Trophoblast cell (in vitro differentiated cells and primary cell): ENCODE measurements around the gene TAGLN.
A peak's percentile ranks its signal among the peaks of the same experiment; 100 is the strongest.

Source experiments
- DNase-seq, 2 donors: peaks; one replicate each; pipeline ENCODE4 v3.0.0-alpha.2; 2016
- H2AFZ ChIP-seq: 2 replicates; pipeline ENCODE4 v1.6.1; 2013; ENCODE audit warnings: low read length, moderate library complexity, mild to moderate bottlenecking; ENCODE audit not compliant: insufficient read depth, poor library complexity
- H2AK5ac ChIP-seq: 2 replicates; pipeline ENCODE4 v1.6.1; 2013; ENCODE audit warnings: mild to moderate bottlenecking, low read length
- H2BK120ac ChIP-seq: 2 replicates; pipeline ENCODE4 v1.6.1; 2013; ENCODE audit warnings: low read length, mild to moderate bottlenecking, moderate library complexity; ENCODE audit not compliant: insufficient read depth, poor library complexity
- H2BK12ac ChIP-seq: 2 replicates; pipeline ENCODE4 v1.6.1; 2013; ENCODE audit warnings: mild to moderate bottlenecking, low read length, moderate library complexity
- H2BK5ac ChIP-seq: 2 replicates; pipeline ENCODE4 v1.6.1; 2013; ENCODE audit warnings: low read length, low read depth, moderate library complexity, mild to moderate bottlenecking; ENCODE audit not compliant: poor library complexity
- H3K14ac ChIP-seq: 2 replicates; pipeline ENCODE4 v1.6.1; 2013; ENCODE audit warnings: mild to moderate bottlenecking, low read length
- H3K18ac ChIP-seq: 2 replicates; pipeline ENCODE4 v1.6.1; 2013; ENCODE audit warnings: mild to moderate bottlenecking, low read length
- H3K23ac ChIP-seq: 2 replicates; pipeline ENCODE4 v1.6.1; 2013; ENCODE audit warnings: low read length
- H3K27ac ChIP-seq: 2 replicates; pipeline ENCODE4 v1.5.1; 2013; ENCODE audit warnings: low read depth, mild to moderate bottlenecking, inconsistent platforms, low read length, moderate library complexity
- H3K27me3 ChIP-seq: 2 replicates; pipeline ENCODE4 v1.6.1; 2013; ENCODE audit warnings: inconsistent platforms, mild to moderate bottlenecking, low read length, moderate library complexity; ENCODE audit not compliant: insufficient read depth
- H3K36me3 ChIP-seq, 2 experiments: 1 replicate in 1 of 2; 2 replicates in 1 of 2; pipeline ENCODE4 v1.6.1; 2013; ENCODE audit warnings: low read length in 2 of 2, mild to moderate bottlenecking in 2 of 2, moderate library complexity in 1 of 2; ENCODE audit not compliant: insufficient read depth in 2 of 2, control insufficient read depth in 1 of 2
- H3K4ac ChIP-seq: 2 replicates; pipeline ENCODE4 v1.6.1; 2013; ENCODE audit warnings: low read depth, mild to moderate bottlenecking, low read length, moderate library complexity
- H3K4me1 ChIP-seq, 2 experiments: 1 replicate in 1 of 2; 2 replicates in 1 of 2; pipeline ENCODE4 v1.6.1; 2013; ENCODE audit warnings: low read length in 2 of 2, mild to moderate bottlenecking in 2 of 2, moderate library complexity in 1 of 2; ENCODE audit not compliant: insufficient read depth in 2 of 2, control insufficient read depth in 1 of 2
- H3K4me2 ChIP-seq: 2 replicates; pipeline ENCODE4 v1.6.1; 2013; ENCODE audit warnings: inconsistent platforms, mild to moderate bottlenecking, low read length, moderate library complexity
- H3K4me3 ChIP-seq: 2 replicates; pipeline ENCODE4 v1.5.1; 2013; ENCODE audit warnings: mild to moderate bottlenecking, low read depth, low read length, inconsistent platforms
- H3K79me1 ChIP-seq: one replicate; pipeline ENCODE4 v1.6.1; 2013; ENCODE audit warnings: low read length
- H3K79me2 ChIP-seq: 2 replicates; pipeline ENCODE4 v1.6.1; 2013; ENCODE audit warnings: low read length, mild to moderate bottlenecking; ENCODE audit not compliant: control insufficient read depth, insufficient read depth, poor library complexity
- H3K9ac ChIP-seq: 2 replicates; pipeline ENCODE4 v1.6.1; 2013; ENCODE audit warnings: mild to moderate bottlenecking, low read length
- H3K9me3 ChIP-seq: 2 replicates; pipeline ENCODE4 v1.6.1; 2013; ENCODE audit warnings: low read depth, mild to moderate bottlenecking, control low read depth, inconsistent platforms, low read length; ENCODE audit not compliant: insufficient read depth
- H4K12ac ChIP-seq: 2 replicates; pipeline ENCODE4 v1.6.1; 2013; ENCODE audit warnings: low read depth, mild to moderate bottlenecking, low read length, moderate library complexity
- H4K8ac ChIP-seq: 2 replicates; pipeline ENCODE4 v1.6.1; 2013; ENCODE audit warnings: low read depth, mild to moderate bottlenecking, low read length, moderate library complexity
- H4K91ac ChIP-seq: one replicate; pipeline ENCODE4 v1.6.1; 2013; ENCODE audit warnings: low read depth, mild to moderate bottlenecking, low read length, moderate library complexity
- WGBS: extraction: QIAGEN DNeasy Blood & Tissue Kit; methylation state at CpG from one replicate; pipeline ENCODE4 v1.1.7; 2013; ENCODE audit warnings: missing lambda C conversion rate; ENCODE audit not compliant: insufficient read length, insufficient coverage; ENCODE audit errors: extremely low coverage; 5-methylcytosine and 5-hydroxymethylcytosine counted together

The TAGLN gene

GRCh38 chr11:117255966-117256365 lies 56.8 kb downstream of the TAGLN start:
- Histone ChIP-seq H3K4ac (no peak overlapping the region), H3K4me2 (no peak overlapping the region), H3K14ac (no peak overlapping the region), H2BK120ac (no peak overlapping the region), H3K4me3 (no peak overlapping the region), H2AK5ac (no peak overlapping the region), H2AFZ (no peak overlapping the region), H2BK5ac (no peak overlapping the region), H4K8ac (no peak overlapping the region), H3K79me2 (no peaks in the 10 kb centered on the region), H3K18ac (no peak overlapping the region), H3K9me3 (no peaks in the 10 kb centered on the region), H4K91ac (no peak overlapping the region), H3K36me3 (peaks cover 6 to 12% of the 10 kb centered on the region in 2 experiments), H3K79me1 (no peaks in the 10 kb centered on the region), H3K27me3 (no peaks in the 10 kb centered on the region), H3K4me1 (no peaks in the 10 kb centered on the region), H4K12ac (no peak overlapping the region), H2BK12ac (no peak overlapping the region), H3K23ac (no peak overlapping the region), H3K9ac (no peak overlapping the region), H3K27ac (no peak overlapping the region)
- DNase-seq, result no peak
- WGBS, result no CpG with 5 or more reads among the region's 3 CpGs

- H3K4me3 ChIP-seq, result no peak overlapping the region
- H2AK5ac ChIP-seq, result no peak overlapping the region
- no peak overlapping the region for H4K91ac ChIP-seq
- no peak overlapping the region for H3K4ac ChIP-seq
- no peaks in the 10 kb centered on the region for H3K79me2 ChIP-seq
- no peak overlapping the region for H3K23ac ChIP-seq
- no peak overlapping the region for H2AFZ ChIP-seq
- peak overlapping the region; percentile 44 for H2BK5ac ChIP-seq
- H3K27ac ChIP-seq, result no peak overlapping the region
- no peak overlapping the region for H3K14ac ChIP-seq
- no peak for DNase-seq
- WGBS, result no CpG with 5 or more reads among the region's 2 CpGs
- H2BK120ac ChIP-seq, result no peak overlapping the region
- H2BK12ac ChIP-seq, result no peak overlapping the region
- H4K12ac ChIP-seq, result no peak overlapping the region
- H3K36me3 ChIP-seq, result peaks cover 6 to 12% of the 10 kb centered on the region in 2 experiments
- no peaks in the 10 kb centered on the region for H3K9me3 ChIP-seq
- no peak overlapping the region for H3K9ac ChIP-seq
- no peaks in the 10 kb centered on the region for H3K4me1 ChIP-seq
- H3K79me1 ChIP-seq, result no peaks in the 10 kb centered on the region
- no peak overlapping the region for H4K8ac ChIP-seq
- no peaks in the 10 kb centered on the region for H3K27me3 ChIP-seq
- no peak overlapping the region for H3K4me2 ChIP-seq
- H3K18ac ChIP-seq, result no peak overlapping the region
Measured at GRCh38 chr11:117256573-117256972, 57.4 kb downstream of the TAGLN start.
